A673 (cell line): Measurements from ENCODE around the gene OPTC. TPM values are rescaled to one million over a fixed set of nuclear protein-coding genes. Genes with fewer than 3 reads are reported as not detected.

Experiments used
- BruUV-seq: library from RNA; stranded (reverse); fragments of 400-500 nt; replicated peaks from 2 replicates; lab custom pipeline; 2021; lab: Mats Ljungman, UMichigan
- CTCF ChIA-PET: fragments of 300-600 bp; sonication (Branson Sonifier 250); formaldehyde crosslinking; loops from one replicate; lab custom pipeline; 2022; ENCODE audit warnings: antibody characterized with exemption; lab: Charles Lee
- POLR2A ChIA-PET: fragments of 300-600 bp; sonication (Branson Sonifier 250); formaldehyde crosslinking; loops from one replicate; lab custom pipeline; 2022; ENCODE audit warnings: antibody characterized with exemption; ENCODE audit not compliant: low non-redundant PET; lab: Charles Lee
- DNase-seq: peaks from one replicate; pipeline ENCODE4 v3.0.0-alpha.2; 2015; ENCODE audit warnings: low spot score
- H3K27ac ChIP-seq: fragments of 200-600 bp; sonication (generic); 2 replicates; pipeline ENCODE4 v1.5.1; 2016; ENCODE audit warnings: mixed run types, low read depth, mild to moderate bottlenecking, mixed read lengths, antibody characterized with exemption, low read length; ENCODE audit not compliant: poor library complexity, severe bottlenecking
- H3K27me3 ChIP-seq: fragments of 200-600 bp; sonication (generic); replicated peaks from 2 replicates; pipeline ENCODE4 v1.6.1; 2017; ENCODE audit warnings: mixed run types, low read depth, mild to moderate bottlenecking, mixed read lengths, antibody characterized with exemption, low read length; ENCODE audit not compliant: insufficient read depth, poor library complexity
- H3K36me3 ChIP-seq: fragments of 200-600 bp; sonication (generic); 2 replicates; pipeline ENCODE4 v1.6.1; 2016; ENCODE audit warnings: mixed run types, mild to moderate bottlenecking, mixed read lengths, antibody characterized with exemption, low read length; ENCODE audit not compliant: insufficient read depth, poor library complexity, severe bottlenecking
- H3K4me1 ChIP-seq: fragments of 200-600 bp; sonication (generic); 2 replicates; pipeline ENCODE4 v1.6.1; 2017; ENCODE audit warnings: mixed run types, mild to moderate bottlenecking, mixed read lengths, antibody characterized with exemption, low read length; ENCODE audit not compliant: insufficient read depth, poor library complexity, severe bottlenecking
- H3K4me3 ChIP-seq: fragments of 200-600 bp; sonication (generic); 2 replicates; pipeline ENCODE4 v1.5.1; 2016; ENCODE audit warnings: low read depth, mixed run types, mild to moderate bottlenecking, mixed read lengths, low read length; ENCODE audit not compliant: poor library complexity, severe bottlenecking
- H3K9me3 ChIP-seq: fragments of 200-600 bp; sonication (generic); 2 replicates; pipeline ENCODE4 v1.6.1; 2016; ENCODE audit warnings: mixed run types, low read depth, mild to moderate bottlenecking, mixed read lengths, antibody characterized with exemption, low read length; ENCODE audit not compliant: poor library complexity, severe bottlenecking
- CTCF ChIP-seq: fragments of 300-800, 200-600 bp; sonication (generic); conservative IDR thresholded peaks from 2 replicates; pipeline ENCODE4 v1.5.1; 2017; ENCODE audit warnings: low read depth, mild to moderate bottlenecking, antibody characterized with exemption, low read length, moderate library complexity, mixed read lengths
- EZH2 ChIP-seq: fragments of 200-600 bp; sonication (generic); IDR thresholded peaks from 2 replicates; pipeline ENCODE4 v1.6.1; 2017; ENCODE audit warnings: borderline replicate concordance, low read depth, mild to moderate bottlenecking, mixed read lengths, antibody characterized with exemption, low read length; ENCODE audit not compliant: poor library complexity, severe bottlenecking
- intact Hi-C: fragments of 100-400 bp; cut with micrococcal nuclease; formaldehyde crosslinking; loops from one replicate; pipeline ENCODE4 v1.10.0; 2022; ENCODE audit not compliant: unreplicated experiment
- total RNA-seq: library from RNA; stranded (reverse); gene quantifications from 2 replicates; pipeline ENCODE4 v1.2.3, GENCODE V29; 2021

The OPTC gene
- total RNA-seq, 1 experiment from 2014 or later = not detected

GRCh38 chr1:203512848-203513584 is 19.1 kb downstream of the OPTC start:
- TF ChIP-seq EZH2 = no peak
- TF ChIP-seq CTCF = no peak
- no peaks in the 10 kb centered on the region for H3K36me3 ChIP-seq
- peak; percentile 42 for DNase-seq
- no peaks in the 10 kb centered on the region for H3K9me3 ChIP-seq
- no peaks in the 10 kb centered on the region for H3K27me3 ChIP-seq
- H3K27ac ChIP-seq = no peak overlapping the region
- no TSS peak for BruUV-seq
- ChIA-PET CTCF (no interaction called here), POLR2A (no interaction called here)
- intact Hi-C loops = no loop called here
- H3K4me1 ChIP-seq = no peaks in the 10 kb centered on the region
- H3K4me3 ChIP-seq = no peak overlapping the region

GRCh38 chr1:203513585-203514031 is 19.7 kb downstream of the OPTC start:
- no peaks in the 10 kb centered on the region for H3K4me1 ChIP-seq
- no TSS peak for BruUV-seq
- DNase-seq = no peak
- ChIA-PET POLR2A (no interaction called here), CTCF (no interaction called here)
- H3K27me3 ChIP-seq = no peaks in the 10 kb centered on the region
- no peak for TF ChIP-seq EZH2
- TF ChIP-seq CTCF = no peak
- H3K36me3 ChIP-seq = no peaks in the 10 kb centered on the region
- H3K27ac ChIP-seq = no peak overlapping the region
- H3K4me3 ChIP-seq = no peak overlapping the region
- H3K9me3 ChIP-seq = no peaks in the 10 kb centered on the region
- intact Hi-C loops = no loop called here

- ChIA-PET CTCF (no interaction called here), POLR2A (no interaction called here)
- no peak overlapping the region for H3K27ac ChIP-seq
- H3K4me3 ChIP-seq = no peak overlapping the region
- BruUV-seq = no TSS peak
- no peaks in the 10 kb centered on the region for H3K27me3 ChIP-seq
- H3K9me3 ChIP-seq = no peaks in the 10 kb centered on the region
- no peak for TF ChIP-seq EZH2
- TF ChIP-seq CTCF = no peak
- intact Hi-C loops = no loop called here
- H3K4me1 ChIP-seq = peaks cover 3% of the 10 kb centered on the region
- no peak for DNase-seq
- no peaks in the 10 kb centered on the region for H3K36me3 ChIP-seq
Observed at GRCh38 chr1:203516184-203516583, 22.2 kb downstream of the OPTC start.
